ENCODE results near the gene COL5A2.

The COL5A2 gene

DNA sequence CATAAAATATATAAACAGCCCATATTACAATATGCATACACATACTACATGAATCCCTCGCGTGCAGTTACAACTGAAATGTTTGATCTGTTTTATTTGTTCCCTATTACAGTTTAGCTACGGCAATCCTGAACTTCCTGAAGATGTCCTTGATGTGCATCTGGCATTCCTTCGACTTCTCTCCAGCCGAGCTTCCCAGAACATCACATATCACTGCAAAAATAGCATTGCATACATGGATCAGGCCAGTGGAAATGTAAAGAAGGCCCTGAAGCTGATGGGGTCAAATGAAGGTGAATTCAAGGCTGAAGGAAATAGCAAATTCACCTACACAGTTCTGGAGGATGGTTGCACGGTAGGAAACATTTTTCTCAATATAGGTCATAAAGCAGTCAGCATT, 169.0 kb downstream of the COL5A2 start:
- no peak for DNase-seq (ENCODE audit: extremely low read depth in 1 of 2, low read depth in 1 of 2)

DNA sequence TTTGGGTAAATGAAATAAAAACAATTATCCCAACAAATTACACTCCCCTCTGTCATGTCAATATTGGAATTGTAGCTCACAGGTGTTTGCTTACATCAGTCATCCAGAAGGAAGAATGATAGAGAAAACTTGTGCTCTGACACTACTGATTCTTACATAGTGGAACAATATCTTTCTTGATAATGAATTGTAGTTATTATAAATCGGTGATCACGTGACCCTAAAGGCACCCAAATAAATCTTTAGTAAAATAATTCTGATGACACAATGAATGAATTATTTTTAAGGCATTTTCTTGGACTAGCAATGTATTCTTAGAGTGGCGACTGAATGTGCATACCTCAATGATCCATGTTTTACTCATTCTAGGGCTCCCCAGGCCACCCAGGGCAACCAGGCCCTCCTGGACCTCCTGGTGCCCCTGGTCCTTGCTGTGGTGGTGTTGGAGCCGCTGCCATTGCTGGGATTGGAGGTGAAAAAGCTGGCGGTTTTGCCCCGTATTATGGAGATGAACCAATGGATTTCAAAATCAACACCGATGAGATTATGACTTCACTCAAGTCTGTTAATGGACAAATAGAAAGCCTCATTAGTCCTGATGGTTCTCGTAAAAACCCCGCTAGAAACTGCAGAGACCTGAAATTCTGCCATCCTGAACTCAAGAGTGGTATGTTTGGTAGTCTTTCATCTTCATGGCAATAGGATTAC, 170.9 kb downstream of the COL5A2 start:
- no peak for DNase-seq (ENCODE audit: extremely low read depth in 1 of 2, low read depth in 1 of 2)

- no peak for DNase-seq (ENCODE audit: extremely low read depth in 1 of 2, low read depth in 1 of 2)
Measured at GRCh38 chr2:189002079-189002478, 177.5 kb downstream of the COL5A2 start.

- no peak for DNase-seq (ENCODE audit: extremely low read depth in 1 of 2, low read depth in 1 of 2)
Measured at GRCh38 chr2:189000221-189000620, 179.3 kb downstream of the COL5A2 start.

DNA sequence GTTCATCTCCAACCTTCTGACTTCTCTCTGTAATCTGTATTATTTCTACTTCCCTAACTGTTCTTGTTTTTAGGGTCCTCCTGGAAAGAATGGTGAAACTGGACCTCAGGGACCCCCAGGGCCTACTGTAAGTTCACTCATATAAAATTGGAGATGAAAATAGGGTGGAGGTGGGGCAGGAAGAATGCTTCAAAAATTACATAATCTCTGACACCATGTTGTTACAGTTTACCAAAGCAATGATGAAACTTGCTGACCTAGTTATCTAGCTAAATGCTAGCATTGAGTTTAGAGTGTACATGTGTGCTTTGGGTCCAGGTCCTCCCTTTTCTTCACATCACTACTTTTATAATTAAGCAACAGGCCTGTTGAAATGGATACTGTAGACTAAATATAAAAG, 182.3 kb downstream of the COL5A2 start:
- no peak for DNase-seq (ENCODE audit: extremely low read depth in 1 of 2, low read depth in 1 of 2)

GRCh38 chr2:188993247-188993646, 186.3 kb downstream of the COL5A2 start:
- DNase-seq (ENCODE audit: extremely low read depth in 1 of 2, low read depth in 1 of 2) = no peak

DNA sequence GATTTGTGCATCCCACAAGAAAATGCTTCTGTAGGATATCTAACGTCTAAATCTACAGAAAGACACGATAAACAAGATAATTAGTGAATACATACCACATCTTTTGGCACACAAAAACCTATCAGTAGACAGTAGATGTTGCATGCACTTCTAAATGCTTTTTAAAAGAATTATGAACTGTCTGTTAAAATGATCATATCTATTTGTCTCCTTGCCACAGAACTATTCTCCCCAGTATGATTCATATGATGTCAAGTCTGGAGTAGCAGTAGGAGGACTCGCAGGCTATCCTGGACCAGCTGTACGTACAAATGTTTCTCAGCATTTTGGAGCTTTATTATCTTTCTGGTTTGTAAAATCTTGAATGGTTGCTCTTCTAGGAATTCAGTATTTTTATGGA, 192.7 kb downstream of the COL5A2 start:
- DNase-seq (ENCODE audit: extremely low read depth in 1 of 2, low read depth in 1 of 2) = no peak

- no peak for DNase-seq (ENCODE audit: extremely low read depth in 1 of 2, low read depth in 1 of 2)
Measured at GRCh38 chr2:188984680-188985079, 194.9 kb downstream of the COL5A2 start.

DNA sequence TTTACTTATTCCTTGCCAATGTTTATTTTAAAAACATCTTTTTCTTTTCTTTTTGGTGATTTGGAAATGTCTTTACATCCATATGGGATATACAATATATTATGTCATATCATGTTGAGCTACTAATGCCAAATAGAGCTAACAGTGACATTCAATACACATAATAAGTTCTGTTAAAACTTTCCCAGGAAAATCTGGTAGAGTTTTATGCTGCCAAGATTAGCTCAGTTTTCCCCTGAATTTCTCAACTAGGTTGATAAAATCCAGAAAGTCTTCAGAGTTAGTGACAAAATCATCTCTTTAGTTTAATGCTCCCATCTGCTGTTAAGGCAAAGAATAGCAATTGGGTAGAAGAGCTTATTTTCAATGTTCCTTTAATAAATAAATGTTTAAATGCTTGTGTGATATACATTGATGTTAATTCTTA, 195.5 kb downstream of the COL5A2 start:
- no peak for DNase-seq (ENCODE audit: extremely low read depth in 1 of 2, low read depth in 1 of 2)

DNA sequence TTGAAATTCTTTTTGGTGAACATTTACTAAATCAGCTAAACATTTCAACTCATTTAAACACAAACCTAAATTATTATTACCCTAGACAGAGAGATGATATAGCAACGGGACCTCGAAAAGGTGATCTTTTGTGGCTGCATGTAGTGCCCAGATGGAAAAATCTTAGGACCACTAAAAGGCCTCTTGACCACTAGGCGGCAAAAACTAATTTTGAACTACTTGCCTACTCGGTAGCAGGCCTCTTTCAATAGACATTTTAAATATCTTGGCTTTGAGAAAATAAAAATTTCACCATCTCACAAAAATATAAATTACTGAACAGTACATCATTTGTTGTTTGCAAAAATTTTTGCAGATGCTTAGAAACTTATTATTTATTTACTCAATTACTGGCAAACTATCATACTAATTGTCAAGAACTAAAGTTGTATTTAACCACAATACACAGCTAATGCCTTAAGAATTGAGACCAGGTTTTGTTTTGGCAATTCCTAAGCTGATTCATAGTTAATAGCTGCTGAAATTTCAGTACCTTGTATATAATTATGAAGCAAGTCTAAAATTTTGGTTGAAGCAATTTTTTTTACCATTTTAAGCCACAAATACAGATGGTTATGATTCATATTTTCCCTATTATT, 196.0 kb downstream of the COL5A2 start:
- no peak for DNase-seq (ENCODE audit: extremely low read depth in 1 of 2, low read depth in 1 of 2)

All from stimulated activated CD8-positive, alpha-beta memory T cell treated with anti-CD3 and anti-CD28 coated beads, Interleukin-7, amount 100 ng/mL, for 48 hours (primary cell).